NB4 (cell line): ENCODE results near the gene STEEP1.
A peak's percentile ranks its signal among the peaks of the same experiment; 100 is the strongest.
"Not testable (repeated sequence)": the region's sequence is repeated elsewhere in the genome, so short reads cannot be mapped to it uniquely, and the experiment has no call there.

Experiments
- DNase-seq: peaks from one replicate; pipeline ENCODE4 v3.0.0; 2010; ENCODE audit warnings: low read depth
- H3K4me3 ChIP-seq: one replicate; pipeline ENCODE4 v1.5.1; 2011; ENCODE audit warnings: mild to moderate bottlenecking, low read depth, low read length, moderate library complexity
- MYC ChIP-seq: IDR thresholded peaks from 2 replicates; pipeline ENCODE4 v1.6.1; 2011; ENCODE audit warnings: low read depth, low read length
- POLR2A ChIP-seq: IDR thresholded peaks from 2 replicates; pipeline ENCODE4 v1.6.1; 2011; ENCODE audit warnings: mild to moderate bottlenecking; ENCODE audit not compliant: insufficient read length; ENCODE audit errors: extremely low read depth
- TF ChIP-seq, protein P1 (sequence below): IDR thresholded peaks from 2 replicates; pipeline ENCODE4 v1.6.1; 2011; ENCODE audit warnings: low read depth, low read length
- TF ChIP-seq, protein P2 (sequence below): IDR thresholded peaks from one replicate; pipeline ENCODE4 v1.5.1; 2012; ENCODE audit warnings: low read depth, low read length

The STEEP1 gene

DNA sequence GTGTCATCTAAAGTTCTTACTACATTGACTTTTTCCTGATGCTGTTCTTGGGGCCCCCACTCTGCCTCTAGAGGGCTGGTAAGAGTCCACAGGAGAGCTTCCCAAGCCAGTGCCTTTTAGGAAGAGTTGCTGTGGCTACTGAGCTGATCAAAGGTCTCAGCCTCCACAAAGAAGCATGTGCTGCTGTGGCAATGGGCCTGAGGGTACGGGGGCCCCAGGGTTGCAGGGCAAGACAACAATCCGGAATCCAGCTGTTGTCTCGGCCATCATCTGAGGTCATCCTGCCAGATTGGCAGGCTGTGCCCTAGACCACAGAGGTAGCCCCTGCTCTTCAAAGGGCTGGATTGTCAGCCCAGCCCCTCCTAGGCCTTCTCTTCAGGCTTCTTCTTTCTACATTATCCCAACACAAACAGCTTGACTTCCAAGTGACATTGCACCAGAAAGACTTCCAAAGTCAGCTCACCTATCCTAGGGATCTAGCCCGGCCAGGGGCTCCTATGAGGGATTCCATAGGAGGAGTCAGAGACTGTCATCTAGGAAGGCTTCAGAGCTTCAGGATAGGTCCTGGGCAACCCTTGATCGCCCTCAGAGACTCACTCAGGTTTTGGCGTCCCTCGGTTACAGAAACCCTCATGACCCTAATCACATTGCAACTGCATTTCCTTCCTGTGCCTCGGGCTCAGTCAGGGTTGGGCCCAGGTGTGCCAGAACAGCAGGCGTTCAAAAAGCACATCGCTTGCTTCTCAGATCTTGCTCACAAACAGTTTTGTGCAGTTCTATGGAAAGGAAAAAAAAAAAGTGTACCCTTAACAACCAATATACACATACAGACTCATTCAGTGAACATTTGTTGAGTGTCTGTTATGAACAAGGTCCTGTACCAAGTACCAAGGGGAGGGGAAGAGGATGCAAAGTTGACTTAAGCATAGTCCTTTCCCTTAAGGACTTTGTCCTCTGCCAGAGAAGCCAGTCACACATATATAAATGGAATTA lies 69.2 kb downstream of the STEEP1 start:
- H3K4me3 ChIP-seq, result no peak overlapping the region
- TF ChIP-seq MYC (no peak), POLR2A (no peak)
- TF ChIP-seq, protein P1, sequence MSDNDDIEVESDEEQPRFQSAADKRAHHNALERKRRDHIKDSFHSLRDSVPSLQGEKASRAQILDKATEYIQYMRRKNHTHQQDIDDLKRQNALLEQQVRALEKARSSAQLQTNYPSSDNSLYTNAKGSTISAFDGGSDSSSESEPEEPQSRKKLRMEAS, result no peak
- TF ChIP-seq, protein P2, sequence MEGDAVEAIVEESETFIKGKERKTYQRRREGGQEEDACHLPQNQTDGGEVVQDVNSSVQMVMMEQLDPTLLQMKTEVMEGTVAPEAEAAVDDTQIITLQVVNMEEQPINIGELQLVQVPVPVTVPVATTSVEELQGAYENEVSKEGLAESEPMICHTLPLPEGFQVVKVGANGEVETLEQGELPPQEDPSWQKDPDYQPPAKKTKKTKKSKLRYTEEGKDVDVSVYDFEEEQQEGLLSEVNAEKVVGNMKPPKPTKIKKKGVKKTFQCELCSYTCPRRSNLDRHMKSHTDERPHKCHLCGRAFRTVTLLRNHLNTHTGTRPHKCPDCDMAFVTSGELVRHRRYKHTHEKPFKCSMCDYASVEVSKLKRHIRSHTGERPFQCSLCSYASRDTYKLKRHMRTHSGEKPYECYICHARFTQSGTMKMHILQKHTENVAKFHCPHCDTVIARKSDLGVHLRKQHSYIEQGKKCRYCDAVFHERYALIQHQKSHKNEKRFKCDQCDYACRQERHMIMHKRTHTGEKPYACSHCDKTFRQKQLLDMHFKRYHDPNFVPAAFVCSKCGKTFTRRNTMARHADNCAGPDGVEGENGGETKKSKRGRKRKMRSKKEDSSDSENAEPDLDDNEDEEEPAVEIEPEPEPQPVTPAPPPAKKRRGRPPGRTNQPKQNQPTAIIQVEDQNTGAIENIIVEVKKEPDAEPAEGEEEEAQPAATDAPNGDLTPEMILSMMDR, result no peak
- no peak for DNase-seq

- not testable (repeated sequence) for DNase-seq, H3K4me3 ChIP-seq
These were observed 71.2 kb downstream of the STEEP1 start for GRCh38 chrX:119493851-119494495.

DNA sequence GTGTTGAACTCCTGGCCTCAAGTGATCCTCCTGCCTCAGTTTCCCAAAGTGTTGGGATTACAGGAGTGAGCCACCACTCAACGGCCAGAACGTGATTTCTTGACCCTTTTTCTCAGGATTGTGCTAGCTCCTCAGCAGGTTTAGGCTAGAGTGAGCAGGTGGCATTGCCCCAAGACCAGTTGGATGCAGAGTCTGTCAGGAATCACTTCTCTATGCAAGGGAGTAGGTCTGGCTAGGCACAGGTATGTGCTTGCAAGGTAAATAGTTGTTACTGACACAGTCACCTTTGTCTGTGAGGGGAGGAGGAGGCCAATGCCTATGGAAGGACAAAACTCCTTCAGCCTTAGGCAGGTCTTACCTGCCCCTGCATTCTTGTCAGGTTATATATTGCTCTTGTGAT lies 72.7 kb downstream of the STEEP1 start:
- H3K4me3 ChIP-seq, result no peak overlapping the region
- no peak for DNase-seq
- TF ChIP-seq, protein P1, result no peak

DNA sequence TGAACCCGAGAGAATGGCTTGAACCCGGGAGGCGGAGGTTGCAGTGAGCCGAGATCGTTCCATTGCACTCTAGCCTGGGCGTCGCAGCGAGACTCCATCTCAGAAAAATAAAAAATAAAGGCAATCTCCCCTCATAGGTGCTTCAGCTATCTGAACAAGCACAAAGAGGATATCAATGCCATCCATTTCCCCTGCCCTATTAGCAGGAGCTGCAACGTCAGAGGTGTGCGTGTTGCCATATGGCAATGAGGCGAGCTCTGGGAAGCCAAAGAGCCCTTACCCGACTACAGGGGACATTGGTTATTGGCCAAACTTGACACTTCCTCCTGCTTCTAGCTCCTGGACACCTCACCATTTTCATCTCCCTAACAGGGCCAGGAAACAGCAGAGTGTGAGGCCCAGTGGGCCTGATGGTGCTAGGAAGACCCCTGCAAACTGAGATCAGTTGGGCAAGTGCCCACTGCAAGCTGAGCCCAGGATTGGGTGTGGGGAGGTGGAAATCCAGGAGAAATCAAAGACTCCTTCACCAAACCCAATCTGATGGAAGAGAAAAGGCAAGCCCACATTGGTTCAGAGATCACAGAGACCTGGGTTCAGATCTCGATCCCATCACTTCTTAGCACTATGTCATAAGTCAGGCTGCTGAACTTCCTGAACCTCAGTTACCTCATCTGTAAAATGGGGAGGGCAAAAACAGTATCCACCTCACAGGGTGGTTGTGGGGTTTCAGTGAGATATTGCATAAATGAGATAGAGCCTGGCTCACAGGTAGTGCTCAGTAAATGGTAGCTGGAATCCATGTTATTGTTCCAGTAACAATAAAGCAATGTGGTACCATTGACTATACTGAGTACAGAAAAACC lies 75.8 kb downstream of the STEEP1 start:
- DNase-seq, result no peak
- TF ChIP-seq MYC (no peak), POLR2A (no peak)
- TF ChIP-seq, protein P2, result no peak
- TF ChIP-seq, protein P1, result no peak
- H3K4me3 ChIP-seq, result no peak overlapping the region

GRCh38 chrX:119488749-119489148 lies 76.5 kb downstream of the STEEP1 start:
- TF ChIP-seq MYC (no peak), POLR2A (no peak)
- TF ChIP-seq, protein P1, result no peak
- TF ChIP-seq, protein P2, result peak; percentile 45
- DNase-seq, result peak; percentile 45
- H3K4me3 ChIP-seq, result no peak overlapping the region
